Natural killer cell treated with Interleukin-12 subunit alpha and Interleukin-12 subunit beta and Interleukin-15 and Interleukin-18, amount 100 ng/mL, for 72 hours (primary cell): ENCODE measurements around the gene EXTL1. TPM values are rescaled to one million over a fixed set of nuclear protein-coding genes. Genes with fewer than 3 reads are reported as not detected.

Source experiments
- ATAC-seq, 2 donors: fragments of 150-1000 bp; cut with Tn5 transposase in 1 of 2; sonication (Bioruptor Pico), chemical (Tn5 transposase) in 1 of 2; 2 replicates each; pipeline ENCODE4 v1.10.0; 2021
- DNase-seq: peaks from one replicate; pipeline ENCODE4 v3.0.0; 2022; ENCODE audit warnings: low spot score
- H3K27ac Mint-ChIP-seq, 2 donors: 1 replicate in 1 of 2; 2 replicates in 1 of 2; pipeline ENCODE4 v1.8.0; 2022; ENCODE audit warnings: mixed read lengths in 2 of 2, mild to moderate bottlenecking in 1 of 2, moderate library complexity in 1 of 2
- H3K27me3 Mint-ChIP-seq, 2 donors: 1 replicate in 1 of 2; 2 replicates in 1 of 2; pipeline ENCODE4 v1.8.0; 2022; ENCODE audit warnings: mixed read lengths in 2 of 2
- H3K36me3 Mint-ChIP-seq: one replicate; pipeline ENCODE4 v1.8.0; 2022; ENCODE audit warnings: mixed read lengths
- H3K4me1 Mint-ChIP-seq, 2 donors: 1 replicate in 1 of 2; 2 replicates in 1 of 2; pipeline ENCODE4 v1.8.0; 2022; ENCODE audit warnings: low read depth in 2 of 2, mixed read lengths in 2 of 2, mild to moderate bottlenecking in 1 of 2
- H3K4me3 Mint-ChIP-seq: one replicate; pipeline ENCODE4 v1.8.0; 2022; ENCODE audit warnings: mixed read lengths
- H3K9me3 Mint-ChIP-seq: 2 replicates; pipeline ENCODE4 v1.8.0; 2022; ENCODE audit warnings: mixed read lengths
- total RNA-seq, 2 donors: library from RNA; stranded (reverse); gene quantifications; one replicate each; pipeline ENCODE4 v1.2.3, GENCODE V29; 2022

EXTL1 gene
- total RNA-seq, 2 donors from 2014 or later = not detected

DNA sequence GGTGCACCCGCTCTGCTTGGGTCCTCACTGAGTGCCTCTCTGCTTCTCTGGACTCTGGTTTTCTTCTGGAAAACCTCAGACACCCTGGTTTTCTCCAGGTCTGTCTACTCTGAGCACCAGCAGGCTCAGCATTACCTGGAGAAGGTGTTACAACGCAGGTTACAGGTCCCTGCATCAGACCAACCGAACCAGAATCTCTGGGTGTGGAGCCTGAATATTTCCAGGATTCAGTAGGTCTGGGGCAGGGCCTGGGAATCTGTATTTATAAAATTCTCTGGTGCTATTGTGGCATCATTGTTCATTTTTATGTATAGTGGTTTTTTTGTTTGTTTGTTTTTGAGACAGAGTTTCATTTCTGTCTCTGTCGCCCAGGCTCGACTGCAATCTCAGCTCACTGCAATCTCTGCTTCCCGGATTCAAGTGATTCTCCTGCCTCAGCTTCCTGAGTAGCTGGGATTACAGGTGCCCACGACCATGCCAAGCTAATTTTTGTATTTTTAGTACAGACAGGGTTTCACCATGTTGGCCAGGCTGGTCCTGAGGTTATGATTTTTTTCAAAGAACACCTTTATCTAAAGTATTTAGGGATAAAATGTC lies 25.8 kb downstream of the EXTL1 start:
- Mint-ChIP-seq H3K36me3 (no peaks in the 10 kb centered on the region), H3K4me3 (no peak overlapping the region), H3K9me3 (no peaks in the 10 kb centered on the region), H3K27me3 (peaks cover 43 to 47% of the 10 kb centered on the region in 2 donors), H3K4me1 (peaks cover 0 to 8% of the 10 kb centered on the region in 2 donors), H3K27ac (no peak overlapping the region)
- ATAC-seq (no peak), DNase-seq (no peak)

DNA sequence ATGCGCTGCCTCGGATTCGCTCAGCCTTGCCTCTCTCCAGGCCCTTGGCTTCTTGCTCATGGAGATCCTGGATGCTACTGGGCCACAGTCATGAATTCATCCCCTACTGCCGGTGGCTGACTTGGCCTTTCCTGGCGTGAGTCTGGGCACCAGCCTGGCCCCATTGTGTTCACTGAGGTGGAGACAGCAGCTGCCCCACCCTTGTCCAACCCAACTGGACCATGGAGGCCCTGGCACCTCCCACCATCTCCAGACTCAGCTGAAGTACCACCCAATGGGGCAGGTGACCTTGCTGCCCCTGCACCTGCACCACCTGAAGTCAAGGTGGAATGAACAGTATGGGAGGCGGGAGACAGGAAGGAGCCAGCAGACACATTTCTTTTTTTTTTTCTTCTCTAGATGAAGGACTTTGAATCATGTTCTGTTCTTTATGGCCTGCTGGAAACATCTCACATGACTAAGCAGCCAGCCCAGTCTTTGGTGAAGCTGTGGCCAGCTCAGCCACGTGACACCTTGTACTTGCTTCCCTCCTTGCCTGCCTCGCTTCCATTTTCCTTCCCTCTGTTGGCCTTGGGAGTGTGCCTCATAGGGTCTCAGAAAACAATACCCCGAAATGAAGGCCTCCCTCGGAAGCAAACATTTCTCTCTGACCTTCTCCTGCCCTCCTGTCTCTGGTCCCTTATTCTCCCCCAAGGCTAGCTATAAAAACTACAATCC lies 28.1 kb downstream of the EXTL1 start:
- no peak overlapping the region for H3K27ac Mint-ChIP-seq
- ATAC-seq = no peak

DNA sequence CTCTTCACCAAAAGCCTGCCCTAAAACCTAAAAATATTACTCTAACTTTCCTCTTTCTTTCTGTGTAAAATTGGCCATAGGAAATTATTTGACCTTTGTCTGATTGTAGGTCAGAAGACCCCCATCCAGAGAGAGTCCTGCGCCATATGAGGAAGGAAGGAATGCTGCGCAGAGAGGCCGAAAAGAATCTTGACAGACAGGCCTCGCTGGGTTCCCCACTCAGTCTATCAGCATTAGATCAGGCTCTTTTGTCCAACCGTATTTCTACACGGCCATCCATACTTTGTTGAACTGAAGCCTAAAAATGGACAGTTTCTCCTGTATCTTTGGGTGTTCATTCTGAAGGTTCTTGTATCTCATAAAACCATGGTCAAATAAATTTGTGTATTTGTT lies 28.7 kb downstream of the EXTL1 start:
- no peak overlapping the region for H3K4me3 Mint-ChIP-seq
- ATAC-seq (no peak), DNase-seq (no peak)
- no peak overlapping the region for H3K27ac Mint-ChIP-seq
- H3K9me3 Mint-ChIP-seq = no peaks in the 10 kb centered on the region
- H3K27me3 Mint-ChIP-seq = peaks cover 41 to 53% of the 10 kb centered on the region in 2 donors
- H3K4me1 Mint-ChIP-seq = peaks cover 0 to under 1% of the 10 kb centered on the region in 2 donors
- no peaks in the 10 kb centered on the region for H3K36me3 Mint-ChIP-seq

More for the DNA sequence above, 28.1 kb downstream of the EXTL1 start:
- DNase-seq = no peak
- no peaks in the 10 kb centered on the region for H3K9me3 Mint-ChIP-seq
- peaks cover 0 to 6% of the 10 kb centered on the region in 2 donors for H3K4me1 Mint-ChIP-seq
- H3K36me3 Mint-ChIP-seq = no peaks in the 10 kb centered on the region
- H3K27me3 Mint-ChIP-seq = peaks cover 44 to 54% of the 10 kb centered on the region in 2 donors
- H3K4me3 Mint-ChIP-seq = no peak overlapping the region

DNA sequence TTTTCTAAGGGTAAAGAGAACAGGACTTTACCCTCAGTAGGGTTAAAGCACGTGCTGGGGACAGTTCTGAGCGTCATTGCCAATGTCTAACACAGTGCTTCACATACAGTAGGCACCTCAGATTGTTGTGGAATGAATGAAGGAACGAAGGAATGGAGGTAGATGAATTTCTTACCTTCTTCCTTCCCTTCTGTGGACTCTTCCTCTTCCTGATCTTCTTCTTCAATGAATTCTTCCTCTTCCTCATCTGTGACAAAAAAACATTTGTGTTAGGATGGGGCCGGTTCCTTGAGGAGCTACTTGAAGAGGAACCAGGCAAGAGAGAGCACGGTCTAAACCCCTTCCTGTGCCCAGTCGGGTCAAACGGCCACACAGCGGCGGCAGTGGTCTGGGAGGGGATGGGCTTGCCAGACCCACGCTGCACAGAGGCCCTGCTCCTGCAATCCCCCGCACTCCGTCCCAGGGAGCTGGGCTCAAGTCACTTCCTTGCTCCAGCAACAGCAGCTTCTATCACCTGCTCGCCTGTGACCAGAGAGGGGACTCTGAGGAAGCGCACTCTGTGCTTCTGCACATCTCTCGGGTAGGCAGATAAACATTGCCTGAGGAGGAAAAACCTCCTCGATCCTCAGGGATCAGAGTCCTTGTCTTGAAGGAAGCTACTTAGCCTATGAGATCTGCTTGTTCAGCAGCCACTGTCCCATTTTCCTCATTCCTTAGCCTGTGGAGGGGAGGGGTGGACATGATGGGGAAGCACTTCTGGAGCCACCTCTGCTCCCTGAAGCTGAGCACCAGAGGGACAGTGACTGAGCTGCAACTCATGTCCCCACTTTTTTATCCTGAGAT lies 32.4 kb downstream of the EXTL1 start:
- no peaks in the 10 kb centered on the region for H3K36me3 Mint-ChIP-seq
- ATAC-seq = no peak
- H3K4me1 Mint-ChIP-seq = no peaks in the 10 kb centered on the region
- no peak overlapping the region for H3K27ac Mint-ChIP-seq
- no peaks in the 10 kb centered on the region for H3K9me3 Mint-ChIP-seq
- peaks cover 39 to 58% of the 10 kb centered on the region in 2 donors for H3K27me3 Mint-ChIP-seq
- no peak for DNase-seq
- no peak overlapping the region for H3K4me3 Mint-ChIP-seq

DNA sequence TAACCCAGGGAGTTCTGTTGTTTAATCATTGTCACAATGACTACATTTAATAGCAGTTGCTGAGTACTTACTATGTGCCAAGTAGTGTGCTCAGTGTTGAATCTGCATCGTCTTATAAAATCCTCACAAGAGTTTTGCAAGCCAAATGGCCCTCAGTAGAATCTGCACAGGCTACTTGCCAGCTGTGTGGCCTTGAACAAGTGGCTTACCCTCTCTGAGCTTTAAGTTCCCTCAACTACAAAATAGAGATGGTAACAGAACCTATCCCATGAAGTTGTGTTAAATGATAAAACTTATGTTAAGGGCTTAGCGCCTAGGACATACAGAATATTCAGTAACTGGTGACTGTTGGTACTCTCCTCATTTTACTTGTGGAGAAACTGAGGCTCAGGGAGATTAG lies 33.5 kb downstream of the EXTL1 start:
- Mint-ChIP-seq H3K27ac (no peak overlapping the region), H3K4me1 (no peaks in the 10 kb centered on the region), H3K9me3 (no peaks in the 10 kb centered on the region), H3K27me3 (peaks cover 35 to 57% of the 10 kb centered on the region in 2 donors), H3K4me3 (no peak overlapping the region), H3K36me3 (no peaks in the 10 kb centered on the region)
- DNase-seq (no peak), ATAC-seq (no peak)

DNA sequence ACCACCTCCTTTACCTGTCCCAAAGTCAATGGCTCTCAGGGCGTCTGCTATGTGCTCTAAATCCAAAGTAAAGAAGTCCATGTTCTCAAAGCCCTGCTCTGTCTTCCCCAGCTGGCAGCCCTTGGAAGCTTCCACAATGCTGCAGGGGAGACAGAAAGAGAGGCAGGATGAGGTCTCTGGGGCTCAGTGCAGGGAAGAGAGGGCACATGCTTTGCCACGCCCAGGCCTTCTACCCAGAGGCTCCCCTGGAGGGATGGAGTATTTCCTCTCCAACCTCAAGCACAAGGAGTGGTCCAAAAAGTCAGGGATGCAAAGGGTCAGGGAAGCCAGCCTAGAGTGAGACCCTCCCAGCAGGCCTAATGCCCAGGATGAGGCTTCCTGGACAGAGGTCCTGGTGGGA lies 35.6 kb downstream of the EXTL1 start:
- Mint-ChIP-seq H3K9me3 (no peaks in the 10 kb centered on the region), H3K4me3 (no peak overlapping the region), H3K4me1 (no peaks in the 10 kb centered on the region), H3K27ac (no peak overlapping the region), H3K27me3 (peaks cover 26 to 39% of the 10 kb centered on the region in 2 donors), H3K36me3 (no peaks in the 10 kb centered on the region)
- DNase-seq = no peak
- ATAC-seq = no peak

DNA sequence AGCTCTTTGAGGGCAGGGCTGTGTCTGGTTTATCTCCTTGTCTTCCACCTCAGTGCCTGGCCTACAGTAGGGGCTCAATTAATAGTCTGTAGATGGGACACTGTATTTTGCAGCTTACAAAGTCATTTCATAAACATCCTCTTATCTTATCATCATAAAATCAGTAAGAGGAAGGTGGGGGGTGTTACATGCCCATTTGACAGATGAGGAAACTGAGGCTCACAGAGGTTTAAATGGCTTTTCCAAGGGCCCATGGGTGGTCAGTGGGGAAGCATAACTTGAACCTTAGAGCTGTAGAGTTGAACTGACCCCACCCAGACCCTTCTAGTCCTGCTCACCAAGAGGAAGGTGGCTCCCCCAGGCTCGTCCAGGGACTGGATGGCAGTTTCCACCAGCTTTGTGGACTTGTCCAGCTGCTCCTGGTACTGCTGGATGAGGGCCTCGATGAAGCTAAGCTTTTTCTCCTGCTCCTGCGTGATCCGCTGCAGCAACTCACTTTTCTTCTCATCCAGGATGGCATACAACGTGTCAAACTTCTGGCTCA lies 36.5 kb downstream of the EXTL1 start:
- H3K4me1 Mint-ChIP-seq = no peaks in the 10 kb centered on the region
- no peak for DNase-seq
- no peak overlapping the region for H3K4me3 Mint-ChIP-seq
- no peaks in the 10 kb centered on the region for H3K9me3 Mint-ChIP-seq
- ATAC-seq = no peak
- no peaks in the 10 kb centered on the region for H3K36me3 Mint-ChIP-seq
- H3K27ac Mint-ChIP-seq = no peak overlapping the region
- peaks cover 26 to 37% of the 10 kb centered on the region in 2 donors for H3K27me3 Mint-ChIP-seq

DNA sequence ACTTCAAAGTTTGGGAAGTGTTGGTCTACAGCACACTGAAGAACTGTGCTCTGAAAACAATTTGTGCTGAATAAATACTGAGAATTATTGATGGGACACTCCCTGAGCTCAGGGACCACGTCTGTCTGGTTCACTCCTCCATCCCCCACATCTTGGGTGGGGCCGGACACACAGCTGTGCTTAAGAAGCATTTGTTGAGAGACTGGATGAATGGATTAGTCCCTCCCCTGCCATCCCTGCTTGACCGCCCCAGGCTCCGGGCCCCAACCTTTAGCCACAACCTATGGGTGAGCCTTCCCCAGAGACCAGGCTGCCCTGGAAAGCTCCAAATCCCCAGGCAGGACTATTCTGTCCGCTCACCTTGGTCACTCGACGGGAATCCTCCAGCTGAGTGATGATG lies 38.3 kb downstream of the EXTL1 start:
- Mint-ChIP-seq H3K27ac (no peak overlapping the region), H3K4me1 (no peaks in the 10 kb centered on the region), H3K4me3 (no peak overlapping the region), H3K36me3 (no peaks in the 10 kb centered on the region), H3K27me3 (peaks cover 19 to 26% of the 10 kb centered on the region in 2 donors), H3K9me3 (no peaks in the 10 kb centered on the region)
- no peak for ATAC-seq
- DNase-seq = no peak

DNA sequence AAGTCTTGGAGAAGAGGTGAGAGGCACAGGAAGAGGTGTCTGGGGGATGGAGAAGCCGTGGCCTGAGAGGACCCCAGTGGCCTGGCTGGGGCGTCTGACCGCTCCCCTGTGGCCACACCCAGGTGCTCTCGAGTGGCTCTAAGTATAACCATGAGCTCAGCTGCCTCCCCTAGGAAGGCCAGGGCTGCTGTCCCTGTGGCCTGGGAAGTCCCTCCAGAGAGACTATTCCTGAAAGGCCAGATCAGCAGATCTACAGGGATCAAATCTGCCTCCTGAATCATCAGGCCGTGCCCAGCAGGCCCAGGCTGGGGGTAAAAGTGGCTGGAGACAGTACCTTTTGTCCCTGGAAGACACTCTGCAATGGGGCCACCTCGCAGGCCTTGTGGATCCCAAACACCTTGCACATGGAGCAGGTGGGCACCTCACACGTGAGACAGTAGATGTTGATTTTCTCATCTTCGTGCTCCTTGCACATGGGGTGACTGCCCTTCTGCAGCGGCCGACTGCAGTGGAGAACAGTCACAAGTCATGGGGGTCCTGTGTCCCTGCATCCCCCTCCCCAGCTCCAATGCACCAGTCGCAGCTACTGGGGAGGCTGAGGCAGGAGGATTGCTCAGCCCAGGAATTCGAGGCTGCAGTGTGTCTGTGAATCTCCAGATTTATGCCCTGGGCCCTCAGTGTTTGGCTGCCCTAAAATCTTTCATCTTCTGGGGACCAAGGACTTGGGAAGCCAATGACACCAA lies 39.4 kb downstream of the EXTL1 start:
- Mint-ChIP-seq H3K27me3 (peaks cover 13 to 23% of the 10 kb centered on the region in 2 donors), H3K36me3 (no peaks in the 10 kb centered on the region), H3K4me1 (no peaks in the 10 kb centered on the region), H3K9me3 (no peaks in the 10 kb centered on the region), H3K4me3 (no peak overlapping the region), H3K27ac (no peak overlapping the region)
- DNase-seq (no peak), ATAC-seq (no peak)

DNA sequence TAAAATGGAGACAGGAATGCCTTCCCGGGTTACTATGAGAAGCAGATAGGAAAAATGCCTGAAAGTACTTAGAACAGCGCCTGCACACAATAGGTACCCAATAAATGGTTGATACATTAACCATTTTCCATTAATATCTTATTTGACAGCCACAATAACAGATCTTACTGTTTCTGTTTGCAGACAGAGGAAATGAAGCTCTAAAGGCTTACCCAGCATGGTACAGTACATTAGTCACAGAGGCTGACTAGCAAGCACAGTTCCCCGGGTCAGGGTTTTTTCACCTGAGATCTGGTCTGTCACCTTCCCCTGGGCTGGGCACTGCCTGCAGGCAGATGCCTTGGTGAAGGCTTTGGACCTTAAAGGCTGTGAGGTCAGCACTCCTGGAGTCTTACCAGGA lies 43.0 kb downstream of the EXTL1 start:
- Mint-ChIP-seq H3K4me1 (no peaks in the 10 kb centered on the region), H3K27ac (no peak overlapping the region), H3K36me3 (no peaks in the 10 kb centered on the region), H3K4me3 (no peak overlapping the region), H3K9me3 (no peaks in the 10 kb centered on the region), H3K27me3 (peaks cover 16% of the 10 kb centered on the region in 2 donors)
- ATAC-seq (no peak), DNase-seq (no peak)

DNA sequence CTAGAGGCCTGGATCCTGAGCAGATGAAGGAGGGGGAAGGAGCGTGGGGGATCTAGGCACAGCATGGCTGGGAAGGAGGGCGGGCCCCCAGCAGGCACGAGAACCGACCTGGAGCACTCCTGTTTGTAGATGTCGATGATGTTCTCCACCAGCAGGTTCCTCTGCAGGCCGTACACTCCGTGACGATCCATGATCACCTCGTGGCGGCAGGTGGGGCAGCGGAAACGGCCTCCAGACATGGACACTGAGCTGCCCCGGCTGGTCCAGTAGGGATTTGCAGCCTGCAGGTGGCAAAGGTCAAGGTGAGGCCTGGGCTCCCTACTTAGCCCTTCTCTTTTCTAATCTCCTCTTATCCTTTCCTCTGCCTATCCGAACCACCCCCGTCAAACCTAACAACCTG lies 44.6 kb downstream of the EXTL1 start:
- ATAC-seq (peak in 1 of 2 donors; percentile 24), DNase-seq (no peak)
- Mint-ChIP-seq H3K36me3 (no peaks in the 10 kb centered on the region), H3K27me3 (peaks cover 16 to 19% of the 10 kb centered on the region in 2 donors), H3K9me3 (no peaks in the 10 kb centered on the region), H3K4me1 (no peaks in the 10 kb centered on the region), H3K4me3 (no peak overlapping the region), H3K27ac (no peak overlapping the region)

DNA sequence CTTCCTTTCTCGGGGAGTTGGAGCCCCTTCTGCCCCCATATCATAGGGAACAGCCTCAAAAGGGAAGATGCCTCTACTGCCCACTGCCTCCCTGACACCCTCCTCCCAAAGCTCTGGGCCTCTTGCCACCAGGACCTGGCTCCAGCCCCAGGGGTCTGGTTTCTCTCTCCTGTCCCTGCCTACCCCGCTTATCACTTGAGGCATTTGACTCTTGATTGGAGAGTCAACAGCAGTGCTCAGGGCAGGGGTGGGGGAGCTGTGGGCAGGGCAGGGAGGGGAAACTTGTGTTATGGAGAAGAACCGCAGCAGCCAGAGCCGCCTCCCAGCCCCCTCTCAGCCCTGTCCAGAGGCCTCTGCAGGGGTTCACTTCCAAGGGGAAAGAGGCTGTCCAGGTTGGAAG lies 45.3 kb downstream of the EXTL1 start:
- Mint-ChIP-seq H3K4me3 (no peak overlapping the region), H3K27me3 (peaks cover 17 to 21% of the 10 kb centered on the region in 2 donors), H3K4me1 (no peaks in the 10 kb centered on the region), H3K9me3 (no peaks in the 10 kb centered on the region), H3K36me3 (no peaks in the 10 kb centered on the region), H3K27ac (no peak overlapping the region)
- no peak for DNase-seq
- no peak for ATAC-seq

DNA sequence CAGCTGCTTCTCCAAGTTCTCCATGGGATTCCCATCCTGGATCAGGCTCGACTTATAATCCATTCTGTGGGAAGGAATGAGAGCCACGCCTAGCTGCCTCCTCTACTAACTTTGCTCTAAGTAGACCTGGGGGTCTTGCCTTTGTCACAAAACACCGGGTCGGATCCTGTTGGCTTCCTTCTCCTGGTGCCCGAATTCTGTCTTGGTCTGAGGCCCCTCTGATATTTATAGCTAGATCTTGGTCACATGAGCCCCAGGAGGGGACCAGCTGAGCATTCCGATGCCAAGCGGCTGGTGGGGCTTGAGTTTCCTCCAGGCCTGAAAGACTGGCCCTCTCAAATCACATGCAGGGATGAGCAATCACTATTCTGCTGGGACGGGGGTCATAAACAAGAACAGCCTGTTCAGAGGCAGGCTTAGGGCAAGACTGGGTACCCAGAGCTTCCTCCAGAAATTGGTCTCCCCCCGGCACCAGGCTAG lies 45.9 kb downstream of the EXTL1 start, which contains the start of gene TRIM63:
Gene TRIM63, minus strand, starts transcription at position 199 of the 480 bp plus-strand sequence. Its CDS starts 136 bp downstream, at position 63.
- no peaks in the 10 kb centered on the region for H3K36me3 Mint-ChIP-seq
- no peak within 1 kb of the TSS for H3K4me3 Mint-ChIP-seq
- H3K9me3 Mint-ChIP-seq = no peaks in the 10 kb centered on the region
- no peak for DNase-seq
- no peak within 1 kb of the TSS for H3K27ac Mint-ChIP-seq
- peaks cover 23 to 27% of the 10 kb centered on the region in 2 donors for H3K27me3 Mint-ChIP-seq
- no peaks in the 10 kb centered on the region for H3K4me1 Mint-ChIP-seq
- ATAC-seq = no peak
